HuH-7.5 (cell line): ENCODE results near the gene USH2A.
"Not testable (repeated sequence)": the region's sequence is repeated elsewhere in the genome, so short reads cannot be mapped to it uniquely, and the experiment has no call there.

Experiments used
- DNase-seq: peaks from one replicate; pipeline ENCODE4 v3.0.0; 2011; ENCODE audit warnings: low spot score

USH2A gene

DNA sequence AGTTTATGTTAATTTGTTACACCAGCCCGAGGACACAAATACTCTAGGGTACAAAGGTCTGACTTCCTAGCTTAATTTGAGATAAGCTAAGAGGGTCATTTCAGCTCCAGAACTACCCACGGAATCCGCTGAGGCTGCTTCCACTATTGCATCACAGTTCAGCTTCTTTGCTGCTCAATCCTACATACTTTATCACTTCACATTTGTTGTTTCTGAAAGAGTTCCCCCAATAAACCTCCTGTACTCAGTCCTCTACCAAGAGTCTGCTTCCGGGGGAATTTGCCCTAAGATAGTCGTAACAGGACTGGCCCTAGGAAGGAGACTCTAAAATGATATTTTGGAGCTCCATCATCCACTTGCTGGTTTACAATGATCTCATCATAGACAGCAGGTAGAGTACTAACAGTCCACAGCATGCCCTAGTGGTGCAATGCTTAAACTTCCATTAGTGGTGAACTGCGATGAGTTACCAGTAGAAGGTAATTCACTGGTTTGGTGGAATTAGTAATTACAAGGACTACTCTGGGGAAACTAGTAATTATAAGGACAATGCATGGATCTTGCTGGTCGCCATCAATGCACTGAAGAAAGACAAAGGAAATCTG lies 229.3 kb downstream of the USH2A start:
- DNase-seq, result no peak

DNA sequence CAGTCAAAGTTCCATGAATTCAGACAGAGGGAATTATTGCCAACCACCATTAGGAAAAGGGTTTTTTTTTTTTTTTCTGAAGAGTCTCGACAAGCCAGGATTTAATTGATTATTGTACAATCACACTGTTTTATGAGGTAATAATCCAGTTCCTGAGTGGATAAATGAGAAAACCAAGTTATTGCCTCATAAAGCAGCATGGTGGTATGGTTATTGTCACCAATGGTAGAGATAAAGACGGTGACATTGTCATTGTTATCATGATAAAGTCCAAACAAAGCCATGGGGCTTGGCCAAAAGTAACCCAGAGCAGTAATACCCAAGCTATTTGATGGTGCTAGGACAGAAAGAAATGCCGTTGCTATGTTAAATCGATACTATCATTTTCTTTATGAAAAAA lies 232.8 kb downstream of the USH2A start:
- DNase-seq, result no peak

DNA sequence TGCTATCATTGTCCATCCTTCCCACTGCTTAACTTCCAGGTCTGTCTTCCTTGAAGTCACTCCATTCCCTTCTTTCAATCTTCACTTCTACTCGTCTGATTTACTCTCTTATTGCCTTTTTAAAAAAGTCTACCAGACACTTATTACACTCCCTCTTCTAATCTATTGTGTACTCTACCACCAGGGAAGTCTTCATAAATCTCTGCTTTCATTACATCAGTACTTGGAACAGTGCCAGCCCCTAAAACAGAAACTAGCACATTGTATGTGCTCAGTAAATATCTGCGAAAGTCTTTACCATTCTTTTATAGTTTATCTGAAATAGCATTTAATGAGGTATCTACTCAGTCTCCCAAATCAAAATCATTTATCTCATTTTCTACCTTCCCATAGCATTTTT lies 236.4 kb downstream of the USH2A start:
- no peak for DNase-seq

DNA sequence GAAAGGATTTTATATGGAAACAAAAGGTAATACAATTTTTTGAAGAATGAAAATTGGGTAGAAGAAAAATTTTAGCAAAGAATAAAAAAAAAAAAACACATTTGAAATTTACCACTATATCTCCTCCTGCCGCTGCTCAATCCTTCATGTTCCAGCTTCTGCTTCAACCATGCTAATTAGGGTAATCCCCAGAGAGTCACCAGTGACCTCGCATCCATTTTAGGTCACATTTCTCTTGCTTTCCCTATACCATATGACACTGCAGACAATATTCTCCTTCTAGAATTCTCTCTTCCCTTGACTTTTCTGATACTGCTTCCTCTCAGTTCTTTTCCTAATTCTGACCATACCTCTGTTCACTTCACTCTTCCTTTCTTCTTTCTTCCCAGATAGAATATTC lies 237.1 kb downstream of the USH2A start:
- DNase-seq, result no peak

DNA sequence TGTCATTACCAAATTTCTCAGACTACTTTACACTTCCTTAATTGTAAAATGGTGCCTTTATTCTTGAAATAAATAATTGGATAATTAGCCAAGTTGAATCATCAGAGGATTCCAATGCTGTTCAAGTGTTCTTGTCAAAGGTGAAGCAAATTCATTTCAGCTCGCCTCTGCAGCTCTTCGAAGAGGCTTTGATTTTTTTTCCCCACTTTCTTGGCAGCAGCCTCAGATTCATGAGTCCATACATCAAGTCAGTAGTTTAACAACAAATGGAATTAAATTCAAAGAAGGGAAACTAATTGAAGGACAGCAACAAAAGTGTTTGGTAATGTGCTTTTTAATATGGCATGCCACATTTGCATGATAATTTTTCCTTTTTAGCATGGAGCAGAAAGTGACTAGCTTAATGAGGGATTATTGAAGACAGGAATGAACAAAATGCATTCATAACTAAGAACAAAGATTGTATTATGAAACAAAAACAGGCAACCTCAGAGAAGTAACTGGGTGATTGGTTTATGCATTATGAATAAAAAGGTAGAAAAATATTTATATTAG lies 239.0 kb downstream of the USH2A start:
- no peak for DNase-seq

DNA sequence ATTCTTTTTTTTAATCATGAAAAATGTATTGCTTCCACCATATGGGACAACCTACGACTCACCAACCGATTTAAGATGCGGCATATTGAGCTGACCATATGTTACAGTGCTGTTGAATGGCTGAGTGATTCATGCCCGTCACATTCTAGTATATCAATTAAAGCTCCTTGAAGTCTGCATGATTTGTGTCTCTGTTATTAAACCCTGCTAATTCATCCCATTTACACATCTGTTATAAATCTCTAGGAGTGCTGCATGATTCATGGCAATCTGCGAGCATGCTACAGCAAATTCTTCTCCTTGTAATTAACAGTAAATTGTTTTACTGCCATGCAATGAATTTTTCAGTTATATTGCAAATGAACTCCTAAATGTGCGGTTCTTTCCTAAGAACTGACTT lies 239.8 kb downstream of the USH2A start:
- DNase-seq, result no peak

DNA sequence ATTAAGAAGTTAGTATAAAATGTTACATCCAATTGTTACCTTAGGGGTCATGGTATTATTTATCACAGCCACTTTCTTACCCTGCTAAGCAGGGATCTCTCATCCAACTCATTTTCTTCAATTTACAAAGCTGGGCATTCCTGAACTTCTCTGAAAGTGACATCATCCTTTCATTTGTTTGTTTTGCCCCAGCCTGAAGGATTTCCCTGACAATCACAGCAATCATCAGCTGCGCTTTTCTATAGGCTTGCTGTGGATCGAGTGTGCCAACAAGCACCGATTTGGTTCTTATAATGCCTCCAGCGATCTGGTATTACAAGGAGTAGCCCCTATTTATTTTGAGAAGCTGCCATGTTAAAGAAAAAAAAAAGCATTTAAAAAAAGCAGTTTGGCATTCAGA lies 240.2 kb downstream of the USH2A start:
- no peak for DNase-seq

DNA sequence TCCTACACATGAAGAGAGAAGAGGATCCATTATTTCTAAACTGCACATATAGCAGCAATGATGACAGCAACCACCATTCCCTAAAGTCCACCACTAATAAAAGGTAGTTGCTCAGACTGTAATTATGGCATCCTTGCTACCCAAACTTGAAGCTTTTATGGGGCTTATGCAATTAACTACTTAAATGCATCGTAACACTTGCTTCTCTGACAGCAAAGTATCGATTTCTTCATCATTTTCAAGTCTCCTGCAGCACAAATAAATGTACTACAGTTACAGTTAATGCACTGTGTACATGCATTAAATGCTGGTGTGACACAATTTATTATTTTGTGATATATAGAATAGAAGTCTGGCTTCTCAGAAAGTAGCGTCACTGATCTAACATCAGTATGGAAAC lies 241.7 kb downstream of the USH2A start:
- no peak for DNase-seq

DNA sequence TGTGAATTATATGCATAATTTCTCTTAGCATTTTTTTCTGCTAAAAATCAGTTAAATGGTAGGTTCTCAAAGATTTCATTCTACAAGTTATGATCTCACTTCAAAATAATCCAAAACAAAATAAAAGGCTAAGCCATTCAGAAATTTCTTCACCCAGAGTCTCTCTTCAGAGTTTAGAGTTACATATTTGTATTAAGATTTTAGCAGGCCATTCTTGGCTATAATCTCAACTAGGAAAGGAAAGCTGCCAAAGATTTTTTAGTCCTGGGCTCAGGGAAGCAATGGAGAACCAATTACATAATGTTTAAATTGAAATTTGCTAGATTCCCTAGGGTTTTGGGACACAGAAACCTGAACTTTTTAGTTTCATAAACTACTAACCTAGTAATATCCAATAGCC lies 245.0 kb downstream of the USH2A start:
- no peak for DNase-seq

DNA sequence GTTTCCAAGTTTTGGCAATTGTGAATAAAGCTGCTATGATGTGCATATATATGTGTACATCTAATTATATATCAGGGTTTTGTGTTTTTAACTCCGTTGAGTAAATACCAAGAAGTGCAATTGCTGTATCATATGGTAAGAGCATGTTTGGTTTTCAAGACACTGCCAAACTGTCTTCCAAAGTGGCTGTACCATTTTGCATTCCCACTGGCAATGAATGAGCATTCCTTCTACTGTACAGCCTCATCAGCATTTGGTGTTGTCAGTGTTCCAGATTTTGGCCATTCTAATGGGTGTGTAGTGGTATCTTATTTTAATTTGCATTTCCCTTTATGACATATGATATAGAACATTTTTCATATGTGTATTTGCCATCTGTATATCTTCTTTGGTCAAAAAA lies 246.3 kb downstream of the USH2A start:
- DNase-seq, result no peak

DNA sequence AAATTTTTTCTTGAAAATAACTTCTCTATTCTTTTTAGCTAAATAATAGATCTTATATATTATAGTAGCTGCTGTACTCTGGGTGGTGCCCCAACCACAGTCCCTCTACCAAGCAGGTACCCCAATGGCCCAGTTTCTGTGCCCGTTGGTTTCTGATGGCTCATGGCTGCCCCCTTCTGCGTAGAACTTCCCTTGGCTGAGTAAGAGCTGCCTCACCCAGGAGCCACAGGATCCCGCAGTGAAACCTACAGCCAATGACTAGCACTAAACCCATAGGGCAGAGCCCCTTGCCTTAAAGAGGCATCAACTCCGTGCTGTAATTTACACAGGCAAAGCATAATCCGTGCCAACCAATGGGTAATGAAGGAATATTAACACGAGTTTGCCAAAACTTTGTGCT lies 247.5 kb downstream of the USH2A start:
- no peak for DNase-seq

DNA sequence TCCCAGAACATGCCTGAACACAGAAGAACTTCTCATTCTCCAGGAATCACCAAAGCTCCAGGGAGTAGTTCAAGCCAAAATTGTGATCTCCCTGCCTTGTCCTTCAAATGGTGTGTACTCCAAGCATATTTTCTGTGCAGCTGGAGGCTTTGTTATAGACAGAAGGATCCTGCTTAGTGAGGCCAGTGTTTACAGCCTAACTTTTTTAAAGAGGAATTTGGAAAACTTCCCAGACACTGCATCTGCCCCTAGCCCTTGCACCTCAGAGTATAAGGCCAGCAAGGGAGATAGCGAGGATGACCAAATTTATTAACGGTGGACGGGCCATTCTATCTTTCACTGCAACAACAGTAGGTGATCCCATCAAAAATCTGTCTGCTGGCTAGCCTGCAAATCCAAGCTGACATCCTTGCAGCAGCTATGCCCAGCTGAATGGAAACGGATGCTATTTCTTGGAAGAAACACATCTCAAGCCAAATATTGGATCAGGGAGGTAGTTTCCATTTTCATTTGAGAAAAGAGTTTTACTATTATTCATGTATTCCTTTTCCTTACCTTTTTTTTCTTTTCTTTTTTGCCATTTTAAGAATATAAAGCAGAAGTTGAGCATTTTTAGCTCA lies 249.8 kb downstream of the USH2A start:
- DNase-seq, result no peak

DNA sequence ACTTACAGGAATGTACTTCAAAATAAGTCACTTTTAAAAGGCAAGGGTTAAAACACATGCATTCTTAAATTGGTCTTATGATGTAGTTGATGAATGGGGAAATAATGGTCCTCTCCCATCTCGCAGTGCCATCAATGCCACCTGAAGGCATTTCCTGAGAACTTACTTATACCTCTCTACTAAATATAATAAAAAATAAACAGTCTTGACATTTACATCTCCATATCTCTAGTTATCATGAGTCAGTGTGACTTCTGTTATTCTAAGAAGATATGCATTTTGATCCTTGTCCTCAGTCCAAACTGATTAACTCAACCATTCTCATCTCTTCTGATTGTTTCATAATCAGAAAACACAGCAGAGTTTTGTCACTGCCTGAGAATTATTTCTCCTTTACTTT lies 253.9 kb downstream of the USH2A start:
- DNase-seq, result no peak

DNA sequence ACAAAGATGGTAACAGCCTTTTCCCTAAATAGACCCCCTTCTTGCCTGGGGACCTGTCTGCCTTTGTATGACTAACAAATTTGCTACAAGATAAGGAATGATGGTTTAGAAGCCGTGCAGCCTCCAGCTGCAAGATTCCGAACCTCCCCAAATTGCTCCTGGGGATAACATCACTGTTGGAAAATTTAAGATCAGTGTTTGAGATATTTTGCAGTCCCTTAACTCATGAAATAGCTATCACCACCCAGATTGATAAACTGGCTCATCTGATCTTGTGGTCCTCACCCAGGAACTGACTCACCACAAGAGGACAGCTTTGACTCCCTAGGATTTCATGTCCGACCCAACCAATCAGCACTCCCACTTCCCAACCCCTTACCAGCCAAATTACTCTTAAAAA lies 254.7 kb downstream of the USH2A start:
- DNase-seq, result no peak

DNA sequence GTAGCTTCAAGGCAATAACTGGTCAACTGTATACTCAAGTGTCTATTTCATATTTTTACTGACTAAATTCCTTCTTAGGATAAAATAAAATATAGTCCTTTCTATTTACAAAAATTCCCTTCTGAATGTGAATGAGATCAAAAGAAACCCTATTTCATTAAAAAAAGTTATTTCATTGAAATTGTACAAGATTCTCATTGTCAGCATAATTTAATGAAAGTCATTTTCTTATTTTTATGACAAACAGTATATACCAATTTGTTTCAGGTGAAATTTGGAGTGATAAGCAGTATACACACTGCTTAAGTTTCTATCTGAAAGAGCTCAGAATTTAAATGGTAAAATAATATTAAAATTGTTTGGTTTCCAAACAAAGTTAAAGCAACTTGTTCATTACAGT lies 269.2 kb downstream of the USH2A start:
- no peak for DNase-seq

DNA sequence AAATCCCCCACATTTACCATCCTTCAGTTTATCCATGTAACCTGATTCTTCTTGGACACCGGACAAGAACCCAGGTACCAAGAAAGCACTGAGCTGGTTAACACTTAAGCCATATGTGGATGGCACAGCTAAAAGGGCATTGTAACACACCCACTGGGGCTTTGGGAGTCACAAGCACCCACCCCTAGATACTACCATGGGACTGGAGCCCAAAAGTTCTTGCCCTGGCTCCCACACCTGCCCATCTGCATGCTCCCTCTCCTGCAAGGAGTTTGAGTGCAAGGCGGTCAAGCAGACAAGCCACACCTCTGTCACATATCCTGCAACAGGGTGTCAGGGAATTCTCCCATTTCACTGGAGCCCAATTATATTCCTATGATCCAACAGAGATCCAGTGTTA lies 270.1 kb downstream of the USH2A start:
- DNase-seq, result no peak

DNA sequence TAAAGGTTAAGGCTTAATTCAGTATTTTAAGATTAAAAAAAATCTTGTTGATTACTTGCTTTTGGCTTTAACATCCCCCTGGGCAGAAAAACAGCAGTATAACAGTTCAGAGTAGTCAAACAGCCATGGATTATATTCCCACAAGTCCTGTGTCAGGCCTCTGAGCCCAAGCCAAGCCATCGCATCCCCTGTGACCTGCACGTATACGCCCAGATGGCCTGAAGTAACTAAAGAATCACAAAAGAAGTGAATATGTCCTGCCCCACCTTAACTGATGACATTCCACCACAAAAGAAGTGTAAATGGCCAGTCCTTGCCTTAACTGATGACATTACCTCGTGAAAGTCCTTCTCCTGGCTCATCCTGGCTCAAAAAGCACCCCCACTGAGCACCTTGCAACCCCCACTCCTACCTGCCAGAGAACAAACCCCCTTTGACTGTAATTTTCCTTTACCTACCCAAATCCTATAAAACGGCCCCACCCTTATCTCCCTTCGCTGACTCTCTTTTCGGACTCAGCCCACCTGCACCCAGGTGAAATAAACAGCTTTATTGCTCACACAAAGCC lies 277.7 kb downstream of the USH2A start:
- not testable (repeated sequence) for DNase-seq

DNA sequence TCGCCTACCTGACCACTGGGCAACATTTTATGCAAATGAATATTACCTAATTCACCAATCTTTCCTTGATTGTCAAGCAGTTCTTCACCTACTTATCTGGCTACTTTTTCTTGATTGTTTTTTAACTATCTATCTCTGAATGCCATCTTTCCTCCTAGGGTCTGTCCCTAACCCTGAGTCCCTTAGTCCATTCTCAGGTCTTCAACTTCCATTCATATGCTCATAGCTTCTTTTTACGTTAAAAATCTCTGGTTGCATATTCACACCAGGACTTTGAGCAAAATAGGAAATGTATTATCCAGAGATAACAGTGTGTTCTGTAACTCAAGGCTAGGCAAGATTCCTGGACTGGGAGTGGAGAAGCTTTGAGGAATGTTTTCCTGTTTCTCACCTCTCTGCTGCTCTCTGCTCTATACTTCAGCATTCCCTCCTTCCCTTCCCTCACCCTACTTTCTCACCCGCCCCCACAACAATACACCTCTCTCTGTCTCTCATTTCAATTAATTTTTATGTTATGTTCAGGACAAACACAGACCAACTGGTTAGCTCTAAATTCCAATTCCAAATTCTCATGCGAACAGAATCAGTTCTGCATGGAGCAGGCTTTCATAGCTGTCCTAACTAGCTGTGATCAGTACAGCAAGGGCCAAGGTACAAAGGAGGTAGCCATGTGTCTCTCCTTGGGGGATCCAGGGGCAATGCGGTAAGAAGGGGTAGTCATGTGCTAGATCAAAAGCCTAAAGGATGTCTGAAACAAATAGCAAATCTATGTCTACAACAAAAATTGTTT lies 278.4 kb downstream of the USH2A start:
- no peak for DNase-seq

DNA sequence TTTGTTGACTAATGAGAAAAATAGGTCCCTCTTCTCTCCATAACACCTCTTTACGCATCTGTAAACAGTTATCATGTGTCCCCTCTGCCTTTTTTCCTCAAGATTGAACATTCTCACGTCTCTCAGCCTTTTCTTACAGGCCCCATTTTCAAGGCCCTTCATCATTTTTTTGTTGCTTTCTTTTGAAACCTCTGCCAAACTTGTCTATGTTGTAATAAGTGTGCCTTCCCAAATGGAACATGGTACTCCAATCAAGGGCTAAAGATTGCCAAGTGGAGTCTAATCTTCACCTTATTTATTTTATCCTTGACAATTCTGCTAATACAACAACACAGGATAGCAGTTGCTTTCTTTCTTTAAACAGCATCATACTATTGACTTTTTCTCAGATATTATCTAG lies 280.3 kb downstream of the USH2A start:
- DNase-seq, result no peak

DNA sequence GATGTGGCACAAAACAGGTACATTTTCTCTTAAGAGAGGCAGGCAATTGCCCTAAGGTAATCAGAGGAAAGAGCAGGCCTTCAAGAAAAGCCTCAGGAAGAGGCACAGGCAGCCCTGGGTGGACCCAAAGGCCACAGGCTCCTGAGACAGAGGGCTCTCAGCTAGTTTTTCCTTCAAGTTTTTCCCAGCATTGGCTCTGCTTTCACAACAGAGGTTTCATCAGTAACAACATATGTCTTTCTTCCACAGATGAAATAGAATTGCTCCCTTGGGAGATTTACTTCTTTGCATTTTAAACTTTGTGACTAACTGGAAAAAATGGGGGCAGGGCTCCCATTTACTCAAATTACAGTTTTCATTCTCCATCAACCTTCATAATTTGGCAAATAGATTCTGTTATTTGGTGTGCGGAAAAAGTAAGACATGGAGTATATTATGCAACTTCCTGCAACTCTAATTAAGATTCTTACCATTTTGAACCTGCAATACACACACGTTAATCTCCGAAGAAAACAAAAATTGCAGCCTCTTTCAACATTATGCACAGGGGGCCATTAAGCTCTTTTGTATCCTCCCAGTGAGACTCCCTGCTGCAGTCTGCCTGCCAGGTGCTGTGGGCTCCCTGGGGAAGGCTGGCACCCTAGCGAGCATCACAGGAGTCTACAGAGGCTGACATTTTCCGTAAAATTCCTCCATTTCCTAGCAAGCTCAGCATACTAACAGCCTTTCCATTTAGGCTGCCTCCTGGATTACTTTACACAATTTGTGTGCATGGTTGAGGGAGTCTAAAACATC lies 282.3 kb downstream of the USH2A start:
- no peak for DNase-seq

DNA sequence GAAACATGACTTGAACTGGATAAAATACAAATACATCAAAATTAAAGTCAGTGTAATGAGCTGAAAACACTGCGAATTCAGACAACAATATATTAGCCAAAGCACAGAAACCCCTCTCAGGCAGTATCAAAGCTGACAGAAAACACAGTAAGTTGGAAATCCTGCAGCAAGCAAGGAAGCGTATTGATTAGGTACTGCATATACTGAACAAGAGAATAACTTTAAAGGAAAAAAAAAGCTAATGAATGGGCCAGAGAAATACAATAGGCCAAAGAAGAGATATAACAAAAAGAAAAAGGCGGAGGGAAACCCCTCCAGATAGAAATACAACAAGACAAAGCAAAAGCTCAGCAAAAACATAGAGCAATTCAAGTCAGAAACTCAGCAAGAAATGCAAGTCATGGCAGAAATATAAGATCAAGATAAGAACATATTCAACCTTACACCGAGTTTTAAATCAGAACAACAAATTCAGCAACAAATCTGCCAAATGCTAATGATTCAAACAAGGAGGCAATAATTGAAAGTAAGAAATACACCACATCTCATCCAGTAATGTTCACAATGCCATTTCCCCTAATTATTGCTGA lies 299.0 kb downstream of the USH2A start:
- no peak for DNase-seq
